Mesothelial cell of epicardium (in vitro differentiated cells): ENCODE measurements around the gene SH3PXD2B. TPM values are rescaled to one million over a fixed set of nuclear protein-coding genes. Genes with fewer than 3 reads are reported as not detected.

ENCODE experiments used
- DNase-seq, 2 experiments: peaks; one replicate each; pipeline ENCODE4 v3.0.0; 2021; ENCODE audit warnings: low spot score in 2 of 2; ENCODE audit not compliant: unreplicated experiment in 2 of 2
- H3K27ac Mint-ChIP-seq: 2 replicates; pipeline ENCODE4 v1.8.0; 2021; ENCODE audit warnings: mixed read lengths
- H3K27me3 Mint-ChIP-seq: 2 replicates; pipeline ENCODE4 v1.8.0; 2021; ENCODE audit warnings: low read depth, mixed read lengths
- H3K36me3 Mint-ChIP-seq: 2 replicates; pipeline ENCODE4 v1.8.0; 2021; ENCODE audit warnings: mixed read lengths
- H3K4me1 Mint-ChIP-seq: 2 replicates; pipeline ENCODE4 v1.8.0; 2021; ENCODE audit warnings: mixed read lengths
- H3K4me3 Mint-ChIP-seq: 2 replicates; pipeline ENCODE4 v1.8.0; 2021; ENCODE audit warnings: mild to moderate bottlenecking, moderate library complexity, mixed read lengths
- H3K9me3 Mint-ChIP-seq: 2 replicates; pipeline ENCODE4 v1.8.0; 2021; ENCODE audit warnings: mixed read lengths
- CTCF ChIP-seq: fragments of 200-600 bp; sonication (generic); IDR thresholded peaks from one replicate; pipeline ENCODE4 v1.5.0; 2021; ENCODE audit warnings: antibody characterized with exemption; ENCODE audit not compliant: unreplicated experiment
- total RNA-seq: library from RNA; stranded (reverse); gene quantifications from 3 replicates; pipeline ENCODE4 v1.2.1, GENCODE V29; 2021

Gene SH3PXD2B
- total RNA-seq, 1 donor from 2014 or later: 68.9 TPM

GRCh38 chr5:172444626-172445365 is 9.5 kb downstream of the SH3PXD2B start:
- DNase-seq: no peak
- H3K27ac Mint-ChIP-seq: peak overlapping the region; percentile 40

GRCh38 chr5:172444110-172444510 is 10.2 kb downstream of the SH3PXD2B start:
- DNase-seq: no peak
- no peaks in the 10 kb centered on the region for H3K9me3 Mint-ChIP-seq
- H3K27ac Mint-ChIP-seq: no peak overlapping the region
- H3K4me1 Mint-ChIP-seq: peaks cover 22% of the 10 kb centered on the region
- TF ChIP-seq CTCF: no peak
- H3K27me3 Mint-ChIP-seq: no peaks in the 10 kb centered on the region
- H3K36me3 Mint-ChIP-seq: peaks cover 3% of the 10 kb centered on the region
- no peak overlapping the region for H3K4me3 Mint-ChIP-seq

More at GRCh38 chr5:172444626-172445365, 9.5 kb downstream of the SH3PXD2B start:
- peaks cover 5% of the 10 kb centered on the region for H3K36me3 Mint-ChIP-seq
- TF ChIP-seq CTCF: no peak
- no peaks in the 10 kb centered on the region for H3K9me3 Mint-ChIP-seq
- H3K4me3 Mint-ChIP-seq: no peak overlapping the region
- H3K27me3 Mint-ChIP-seq: no peaks in the 10 kb centered on the region
- peaks cover 22% of the 10 kb centered on the region for H3K4me1 Mint-ChIP-seq

- Mint-ChIP-seq H3K27ac (peak overlapping the region; percentile 39), H3K36me3 (peaks cover 3% of the 10 kb centered on the region), H3K4me1 (peaks cover 22% of the 10 kb centered on the region), H3K9me3 (no peaks in the 10 kb centered on the region), H3K4me3 (no peak overlapping the region), H3K27me3 (no peaks in the 10 kb centered on the region)
- TF ChIP-seq CTCF: no peak
- DNase-seq: no peak
Observed at GRCh38 chr5:172443441-172444109, 10.8 kb downstream of the SH3PXD2B start.

- DNase-seq: no peak
- no peak for TF ChIP-seq CTCF
- Mint-ChIP-seq H3K9me3 (no peaks in the 10 kb centered on the region), H3K4me3 (no peak overlapping the region), H3K27me3 (no peaks in the 10 kb centered on the region), H3K4me1 (peaks cover 30% of the 10 kb centered on the region), H3K36me3 (no peaks in the 10 kb centered on the region), H3K27ac (no peak overlapping the region)
Observed at GRCh38 chr5:172442592-172442991, 11.7 kb downstream of the SH3PXD2B start.

- Mint-ChIP-seq H3K36me3 (no peaks in the 10 kb centered on the region), H3K27ac (no peak overlapping the region), H3K4me1 (peaks cover 33% of the 10 kb centered on the region), H3K27me3 (no peaks in the 10 kb centered on the region), H3K4me3 (no peak overlapping the region), H3K9me3 (no peaks in the 10 kb centered on the region)
- TF ChIP-seq CTCF: no peak
- DNase-seq: no peak
Observed at GRCh38 chr5:172441262-172441751, 13.0 kb downstream of the SH3PXD2B start.
